ENCODE results near the gene SFRP4.

Gene SFRP4

GRCh38 chr7:37924491-37925041, 7.9 kb upstream of the SFRP4 start:
- Histone ChIP-seq H3K4me2 (ENCODE audit: insufficient read depth, low read length, poor library complexity, severe bottlenecking) (no peak overlapping the region), H3K9ac (ENCODE audit: low read depth, low read length, poor library complexity) (no peak overlapping the region), H4K91ac (ENCODE audit: low read depth, low read length, poor library complexity) (no peak overlapping the region), H2BK5ac (ENCODE audit: low read length) (no peak overlapping the region), H2BK120ac (ENCODE audit: low read depth, low read length) (no peak overlapping the region), H3K4me3 (ENCODE audit: low read length in 2 of 2) (no peak overlapping the region), H3K18ac (ENCODE audit: low read length) (no peak overlapping the region), H2AK5ac (ENCODE audit: low read depth, low read length) (no peak overlapping the region), H3K27ac (replicated peaks; ENCODE audit: low read length) (no peak overlapping the region), H3K14ac (ENCODE audit: low read length) (no peak overlapping the region), H3K36me3 (replicated peaks in 1 of 2; ENCODE audit: control insufficient read depth in 2 of 2, insufficient read depth in 2 of 2, low read length in 2 of 2) (no peaks in the 10 kb centered on the region), H3K4ac (ENCODE audit: low read length) (no peak overlapping the region), H3K79me1 (ENCODE audit: low read depth, low read length) (no peaks in the 10 kb centered on the region), H3K9me3 (replicated peaks in 1 of 2; ENCODE audit: control insufficient read depth in 2 of 2, insufficient read depth in 1 of 2, low read depth in 1 of 2, low read length in 2 of 2) (peaks cover 2% of the 10 kb centered on the region in 2 donors), H3K4me1 (ENCODE audit: control insufficient read depth in 2 of 2, insufficient read depth in 1 of 2, low read depth in 1 of 2, low read length in 2 of 2) (peaks cover 0 to 1% of the 10 kb centered on the region in 2 donors), H3K23ac (ENCODE audit: low read depth, low read length, poor library complexity) (no peak overlapping the region), H2BK12ac (ENCODE audit: low read length) (no peak overlapping the region), H2AFZ (ENCODE audit: low read length) (no peak overlapping the region), H4K8ac (ENCODE audit: low read depth, low read length) (no peak overlapping the region), H3K27me3 (ENCODE audit: control insufficient read depth in 3 of 3, insufficient read depth in 3 of 3, low read depth in 1 of 3, low read length in 3 of 3) (peaks cover 0 to 25% (median 2%) of the 10 kb centered on the region in 3 experiments), H2BK15ac (ENCODE audit: low read length) (no peak overlapping the region)
- no peak for DNase-seq (ENCODE audit: low spot score)
- WGBS, 2 donors (ENCODE audit: extremely low coverage in 2 of 2, insufficient read length in 2 of 2, insufficient replicate concordance in 1 of 2), result no CpG with 5 or more reads among the region's 3 CpGs

GRCh38 chr7:37923996-37924395, 7.4 kb upstream of the SFRP4 start:
- WGBS, 2 donors (ENCODE audit: extremely low coverage in 2 of 2, insufficient read length in 2 of 2, insufficient replicate concordance in 1 of 2), result no CpG with 5 or more reads among the region's 1 CpG
- Histone ChIP-seq H2AFZ (ENCODE audit: low read length) (no peak overlapping the region), H3K27me3 (ENCODE audit: control insufficient read depth in 3 of 3, insufficient read depth in 3 of 3, low read depth in 1 of 3, low read length in 3 of 3) (peaks cover 0 to 30% (median 7%) of the 10 kb centered on the region in 3 experiments), H3K27ac (replicated peaks; ENCODE audit: low read length) (no peak overlapping the region), H3K4me3 (ENCODE audit: low read length in 2 of 2) (no peak overlapping the region), H3K14ac (ENCODE audit: low read length) (no peak overlapping the region), H3K79me1 (ENCODE audit: low read depth, low read length) (no peaks in the 10 kb centered on the region), H3K18ac (ENCODE audit: low read length) (no peak overlapping the region), H3K4me2 (ENCODE audit: insufficient read depth, low read length, poor library complexity, severe bottlenecking) (no peak overlapping the region), H3K36me3 (replicated peaks in 1 of 2; ENCODE audit: control insufficient read depth in 2 of 2, insufficient read depth in 2 of 2, low read length in 2 of 2) (no peaks in the 10 kb centered on the region), H3K4ac (ENCODE audit: low read length) (no peak overlapping the region), H4K8ac (ENCODE audit: low read depth, low read length) (no peak overlapping the region), H3K23ac (ENCODE audit: low read depth, low read length, poor library complexity) (no peak overlapping the region), H3K4me1 (ENCODE audit: control insufficient read depth in 2 of 2, insufficient read depth in 1 of 2, low read depth in 1 of 2, low read length in 2 of 2) (peaks cover 0 to 1% of the 10 kb centered on the region in 2 donors), H3K9ac (ENCODE audit: low read depth, low read length, poor library complexity) (no peak overlapping the region), H2AK5ac (ENCODE audit: low read depth, low read length) (no peak overlapping the region), H2BK12ac (ENCODE audit: low read length) (no peak overlapping the region), H2BK120ac (ENCODE audit: low read depth, low read length) (no peak overlapping the region), H4K91ac (ENCODE audit: low read depth, low read length, poor library complexity) (no peak overlapping the region), H2BK15ac (ENCODE audit: low read length) (no peak overlapping the region), H2BK5ac (ENCODE audit: low read length) (no peak overlapping the region), H3K9me3 (replicated peaks in 1 of 2; ENCODE audit: control insufficient read depth in 2 of 2, insufficient read depth in 1 of 2, low read depth in 1 of 2, low read length in 2 of 2) (peaks cover 2% of the 10 kb centered on the region in 2 donors)
- DNase-seq (ENCODE audit: low spot score), result no peak

- no peaks in the 10 kb centered on the region for H3K36me3 ChIP-seq (replicated peaks in 1 of 2; ENCODE audit: control insufficient read depth in 2 of 2, insufficient read depth in 2 of 2, low read length in 2 of 2)
- no peak overlapping the region for H3K14ac ChIP-seq (ENCODE audit: low read length)
- H3K9me3 ChIP-seq (replicated peaks in 1 of 2; ENCODE audit: control insufficient read depth in 2 of 2, insufficient read depth in 1 of 2, low read depth in 1 of 2, low read length in 2 of 2), result peaks cover 2% of the 10 kb centered on the region in 2 donors
- no peaks in the 10 kb centered on the region for H3K79me1 ChIP-seq (ENCODE audit: low read depth, low read length)
- DNase-seq (ENCODE audit: low spot score), result no peak
- no peak overlapping the region for H3K9ac ChIP-seq (ENCODE audit: low read depth, low read length, poor library complexity)
- no peak overlapping the region for H2BK12ac ChIP-seq (ENCODE audit: low read length)
- no peak overlapping the region for H3K4me3 ChIP-seq (ENCODE audit: low read length in 2 of 2)
- no peak overlapping the region for H3K18ac ChIP-seq (ENCODE audit: low read length)
- H2AFZ ChIP-seq (ENCODE audit: low read length), result no peak overlapping the region
- no peak overlapping the region for H2BK5ac ChIP-seq (ENCODE audit: low read length)
- WGBS, 2 donors (ENCODE audit: extremely low coverage in 2 of 2, insufficient read length in 2 of 2, insufficient replicate concordance in 1 of 2), result no CpG with 5 or more reads among the region's 4 CpGs
- H3K23ac ChIP-seq (ENCODE audit: low read depth, low read length, poor library complexity), result no peak overlapping the region
- H2BK15ac ChIP-seq (ENCODE audit: low read length), result no peak overlapping the region
- no peak overlapping the region for H3K4me2 ChIP-seq (ENCODE audit: insufficient read depth, low read length, poor library complexity, severe bottlenecking)
- H2AK5ac ChIP-seq (ENCODE audit: low read depth, low read length), result no peak overlapping the region
- H3K4ac ChIP-seq (ENCODE audit: low read length), result no peak overlapping the region
- no peak overlapping the region for H4K91ac ChIP-seq (ENCODE audit: low read depth, low read length, poor library complexity)
- H2BK120ac ChIP-seq (ENCODE audit: low read depth, low read length), result no peak overlapping the region
- no peak overlapping the region for H3K27ac ChIP-seq (replicated peaks; ENCODE audit: low read length)
- H3K27me3 ChIP-seq (ENCODE audit: control insufficient read depth in 3 of 3, insufficient read depth in 3 of 3, low read depth in 1 of 3, low read length in 3 of 3), result peaks cover 0 to 52% (median 20%) of the 10 kb centered on the region in 3 experiments
- no peak overlapping the region for H4K8ac ChIP-seq (ENCODE audit: low read depth, low read length)
- H3K4me1 ChIP-seq (ENCODE audit: control insufficient read depth in 2 of 2, insufficient read depth in 1 of 2, low read depth in 1 of 2, low read length in 2 of 2), result peaks cover 0 to 3% of the 10 kb centered on the region in 2 donors
Observed at GRCh38 chr7:37921876-37922275, 5.3 kb upstream of the SFRP4 start.

GRCh38 chr7:37920849-37921805, 4.5 kb upstream of the SFRP4 start:
- Histone ChIP-seq H2BK12ac (ENCODE audit: low read length) (no peak overlapping the region), H3K79me1 (ENCODE audit: low read depth, low read length) (no peaks in the 10 kb centered on the region), H2BK120ac (ENCODE audit: low read depth, low read length) (no peak overlapping the region), H3K36me3 (replicated peaks in 1 of 2; ENCODE audit: control insufficient read depth in 2 of 2, insufficient read depth in 2 of 2, low read length in 2 of 2) (no peaks in the 10 kb centered on the region), H3K27me3 (ENCODE audit: control insufficient read depth in 3 of 3, insufficient read depth in 3 of 3, low read depth in 1 of 3, low read length in 3 of 3) (peaks cover 3 to 59% (median 27%) of the 10 kb centered on the region in 3 experiments), H3K27ac (replicated peaks; ENCODE audit: low read length) (no peak overlapping the region), H4K91ac (ENCODE audit: low read depth, low read length, poor library complexity) (no peak overlapping the region), H2AK5ac (ENCODE audit: low read depth, low read length) (no peak overlapping the region), H2BK5ac (ENCODE audit: low read length) (no peak overlapping the region), H3K4ac (ENCODE audit: low read length) (no peak overlapping the region), H2BK15ac (ENCODE audit: low read length) (peak overlapping the region; percentile 86), H3K4me3 (ENCODE audit: low read length in 2 of 2) (peak overlapping the region; percentile 56 to 85), H3K4me1 (ENCODE audit: control insufficient read depth in 2 of 2, insufficient read depth in 1 of 2, low read depth in 1 of 2, low read length in 2 of 2) (peaks cover 0 to 5% of the 10 kb centered on the region in 2 donors), H3K4me2 (ENCODE audit: insufficient read depth, low read length, poor library complexity, severe bottlenecking) (peak overlapping the region; percentile 95), H3K23ac (ENCODE audit: low read depth, low read length, poor library complexity) (peak overlapping the region; percentile 19), H3K18ac (ENCODE audit: low read length) (peak overlapping the region; percentile 94), H3K9me3 (replicated peaks in 1 of 2; ENCODE audit: control insufficient read depth in 2 of 2, insufficient read depth in 1 of 2, low read depth in 1 of 2, low read length in 2 of 2) (peaks cover 2 to 3% of the 10 kb centered on the region in 2 donors), H2AFZ (ENCODE audit: low read length) (peak overlapping the region; percentile 97), H3K9ac (ENCODE audit: low read depth, low read length, poor library complexity) (peak overlapping the region; percentile 91), H4K8ac (ENCODE audit: low read depth, low read length) (no peak overlapping the region), H3K14ac (ENCODE audit: low read length) (peak overlapping the region; percentile 74)
- WGBS, 2 donors (ENCODE audit: extremely low coverage in 2 of 2, insufficient read length in 2 of 2, insufficient replicate concordance in 1 of 2), result no CpG with 5 or more reads among the region's 63 CpGs
- peak; percentile 41 for DNase-seq (ENCODE audit: low spot score)
